SK-N-SH (cell line): ENCODE data around the gene PYGB. TPM values are rescaled to one million over a fixed set of nuclear protein-coding genes. Genes with fewer than 3 reads are reported as not detected.

Experiments used
- CTCF ChIA-PET: fragments of 300-600, 350-600 bp; formaldehyde crosslinking; extraction: SDS; loops from one replicate; lab custom pipeline; 2021; lab: Yijun Ruan, JAX
- POLR2A ChIA-PET: fragments of 350-600 bp; sonication (Branson Sonifier 250); formaldehyde crosslinking; extraction: SDS; loops from one replicate; lab custom pipeline; 2020; ENCODE audit warnings: antibody characterized with exemption, inconsistent platforms; lab: Yijun Ruan, JAX
- DNase-seq: peaks from one replicate; pipeline ENCODE4 v3.0.0; 2012
- H2AFZ ChIP-seq: fragments of 200-600 bp; sonication (generic); 2 replicates; pipeline ENCODE4 v1.8.1; 2016; ENCODE audit warnings: antibody characterized with exemption, mild to moderate bottlenecking, low read depth
- H3F3A ChIP-seq: fragments of 200-600 bp; sonication (generic); replicated peaks from 2 replicates; pipeline ENCODE3; 2016; ENCODE audit warnings: antibody characterized with exemption, mild to moderate bottlenecking; ENCODE audit not compliant: insufficient read depth
- H3K27ac ChIP-seq, 2 experiments: fragments of 200-500 bp in 1 of 2; fragments of 200-600 bp in 1 of 2; sonication (Bioruptor generic) in 1 of 2; sonication (generic), shearing (Covaris generic) in 1 of 2; 2 replicates each; pipeline versions ENCODE4 v1.5.1 to v1.6.1; 2014 to 2016; ENCODE audit warnings: low read depth in 2 of 2, inconsistent platforms in 1 of 2, low read length in 1 of 2, mild to moderate bottlenecking in 1 of 2, mixed read lengths in 1 of 2
- H3K27me3 ChIP-seq: fragments of 200-600 bp; sonication (generic), shearing (Covaris generic); 2 replicates; pipeline ENCODE4 v1.6.1; 2016; ENCODE audit warnings: mixed run types; ENCODE audit not compliant: insufficient read depth
- H3K36me3 ChIP-seq, 2 experiments: fragments of 200-500 bp in 1 of 2; fragments of 200-600 bp in 1 of 2; sonication (Bioruptor generic) in 1 of 2; sonication (generic) in 1 of 2; replicated peaks in 1 of 2; 2 replicates each; pipeline versions ENCODE3 to v1.5.1; 2014 to 2016; ENCODE audit warnings: low read length in 1 of 2, mild to moderate bottlenecking in 1 of 2; ENCODE audit not compliant: insufficient read depth in 2 of 2, control insufficient read depth in 1 of 2
- H3K4me1 ChIP-seq, 2 experiments: fragments of 200-500 bp in 1 of 2; fragments of 200-600 bp in 1 of 2; sonication (Bioruptor generic) in 1 of 2; sonication (generic), shearing (Covaris generic) in 1 of 2; 2 replicates each; pipeline versions ENCODE4 v1.5.1 to v1.6.1; 2014 to 2016; ENCODE audit warnings: low read depth in 1 of 2, low read length in 1 of 2, mixed run types in 1 of 2; ENCODE audit not compliant: insufficient read depth in 2 of 2, control insufficient read depth in 1 of 2
- H3K4me2 ChIP-seq: fragments of 200-600 bp; sonication (generic), shearing (Covaris generic); 2 replicates; pipeline ENCODE4 v1.6.1; 2017; ENCODE audit warnings: mixed run types
- H3K4me3 ChIP-seq, 2 experiments: fragments of 200-500 bp in 1 of 2; fragments of 200-600 bp in 1 of 2; sonication (Bioruptor generic) in 1 of 2; sonication (generic), shearing (Covaris generic) in 1 of 2; 2 replicates each; pipeline versions ENCODE4 v1.5.1 to v1.8.1; 2014 to 2016; ENCODE audit warnings: low read depth in 2 of 2, inconsistent platforms in 1 of 2, low read length in 1 of 2, mild to moderate bottlenecking in 1 of 2, mixed read lengths in 1 of 2, moderate library complexity in 1 of 2
- H3K79me2 ChIP-seq: fragments of 200-600 bp; sonication (generic); 2 replicates; pipeline ENCODE4 v1.8.1; 2017; ENCODE audit warnings: mild to moderate bottlenecking; ENCODE audit not compliant: insufficient read depth
- H3K9ac ChIP-seq: fragments of 200-600 bp; sonication (generic); 2 replicates; pipeline ENCODE4 v1.6.1; 2017; ENCODE audit warnings: mixed run types
- H3K9me2 ChIP-seq: fragments of 200-600 bp; sonication (generic); 2 replicates; pipeline ENCODE4 v1.6.1; 2017; ENCODE audit warnings: mixed run types
- H3K9me3 ChIP-seq: fragments of 200-600 bp; sonication (generic); 2 replicates; pipeline ENCODE4 v1.6.1; 2017; ENCODE audit warnings: mixed run types, mild to moderate bottlenecking, moderate library complexity
- H4K20me1 ChIP-seq: fragments of 200-600 bp; sonication (generic); 2 replicates; pipeline ENCODE4 v1.6.1; 2017; ENCODE audit warnings: mild to moderate bottlenecking, mixed run types; ENCODE audit not compliant: insufficient read depth
- CHD2 ChIP-seq: fragments of 150-350 bp; IDR thresholded peaks from 2 replicates; pipeline ENCODE4 v1.6.1; 2018; ENCODE audit warnings: low read length; ENCODE audit not compliant: partially characterized antibody
- NRF1 ChIP-seq: IDR thresholded peaks from 2 replicates; pipeline ENCODE4 v1.6.1; 2012; ENCODE audit warnings: low read depth, mild to moderate bottlenecking, low read length
- PBX3 ChIP-seq: IDR thresholded peaks from 2 replicates; pipeline ENCODE4; 2012
- RAD21 ChIP-seq: IDR thresholded peaks from 2 replicates; pipeline ENCODE4 v1.6.1; 2012; ENCODE audit warnings: mild to moderate bottlenecking, low read length
- RXRA ChIP-seq: IDR thresholded peaks from 2 replicates; pipeline ENCODE4 v1.4.0; 2012; ENCODE audit warnings: low read depth, mild to moderate bottlenecking, borderline replicate concordance
- TAF1 ChIP-seq: IDR thresholded peaks from 2 replicates; pipeline ENCODE4 v1.6.1; 2012; ENCODE audit warnings: low read depth, mild to moderate bottlenecking, low read length, moderate library complexity, borderline replicate concordance
- TCF12 ChIP-seq: IDR thresholded peaks from 2 replicates; pipeline ENCODE4 v1.4.0; 2012
- TEAD4 ChIP-seq: IDR thresholded peaks from 2 replicates; pipeline ENCODE4 v1.4.0; 2012; ENCODE audit warnings: mild to moderate bottlenecking, borderline replicate concordance; ENCODE audit not compliant: insufficient read depth
- USF1 ChIP-seq: IDR thresholded peaks from 2 replicates; pipeline ENCODE4 v1.4.0; 2012; ENCODE audit warnings: low read depth, borderline replicate concordance
- WGBS: methylation state at CpG from one replicate; pipeline ENCODE4 v1.1.6; 2017; ENCODE audit warnings: low lambda C conversion rate; 5-methylcytosine and 5-hydroxymethylcytosine counted together
- polyA plus RNA-seq, 3 experiments: library from polyadenylated mRNA; depleted of rRNA; stranded (reverse); fragments of >200 nt; gene quantifications; 2 replicates each; pipeline ENCODE4 v1.2.3, GENCODE V29; 2012

Gene PYGB
- polyA plus RNA-seq, 1 of the 3 experiments (the other 2 are of a cell fraction): 35.8 TPM

GRCh38 chr20:25323496-25324246 lies 75.8 kb downstream of the PYGB start:
- H2AFZ ChIP-seq: no peak overlapping the region
- no peaks in the 10 kb centered on the region for H3F3A ChIP-seq
- no peaks in the 10 kb centered on the region for H4K20me1 ChIP-seq
- TF ChIP-seq TAF1 (no peak), TEAD4 (no peak), PBX3 (no peak), RAD21 (no peak)
- no peaks in the 10 kb centered on the region for H3K27me3 ChIP-seq
- H3K9me2 ChIP-seq: no peaks in the 10 kb centered on the region
- DNase-seq: no peak
- no peak overlapping the region for H3K9ac ChIP-seq
- peaks cover 0 to 26% of the 10 kb centered on the region in 2 experiments; a peak in 2 of 4 replicates for H3K4me1 ChIP-seq
- H3K4me3 ChIP-seq: no peak overlapping the region
- no peak overlapping the region for H3K4me2 ChIP-seq
- WGBS: 96% methylated on average over 12 of the region's 12 CpGs
- no peaks in the 10 kb centered on the region for H3K9me3 ChIP-seq
- H3K27ac ChIP-seq: no peak overlapping the region
- POLR2A ChIA-PET: no interaction called here
- peaks cover 1% of the 10 kb centered on the region; the same call in 1 of the 2 replicates for H3K79me2 ChIP-seq
- CTCF ChIA-PET: no interaction called here
- peaks cover 5 to 10% of the 10 kb centered on the region in 2 experiments for H3K36me3 ChIP-seq

- H3K9me2 ChIP-seq: no peaks in the 10 kb centered on the region
- WGBS: 81% methylated on average over 4 of the region's 5 CpGs
- no peak overlapping the region for H3K4me2 ChIP-seq
- no peak overlapping the region for H3K27ac ChIP-seq
- H3K79me2 ChIP-seq: peaks cover 8% of the 10 kb centered on the region; the same call in 1 of the 2 replicates
- no peak overlapping the region for H2AFZ ChIP-seq
- H4K20me1 ChIP-seq: no peaks in the 10 kb centered on the region
- H3F3A ChIP-seq: no peaks in the 10 kb centered on the region
- no peak for TF ChIP-seq RAD21
- no peak for TF ChIP-seq TCF12
- TF ChIP-seq NRF1: no peak
- no peak for TF ChIP-seq RXRA
- no peak for TF ChIP-seq CHD2
- no peak for TF ChIP-seq USF1
- DNase-seq: no peak
- no peaks in the 10 kb centered on the region for H3K27me3 ChIP-seq
- ChIA-PET CTCF (no interaction called here), POLR2A (no interaction called here)
- H3K4me3 ChIP-seq: no peak overlapping the region
- no peaks in the 10 kb centered on the region for H3K9me3 ChIP-seq
- H3K9ac ChIP-seq: no peak overlapping the region
- peaks cover 5 to 10% of the 10 kb centered on the region in 2 experiments for H3K36me3 ChIP-seq
- peaks cover 0 to 25% of the 10 kb centered on the region in 2 experiments; a peak in 2 of 4 replicates for H3K4me1 ChIP-seq
Observed at GRCh38 chr20:25324412-25324811, 76.5 kb downstream of the PYGB start.
